ENCODE measurements around the gene MAP9. TPM values are rescaled to one million over a fixed set of nuclear protein-coding genes. Genes with fewer than 3 reads are reported as not detected.

MAP9 gene
- polyA plus RNA-seq, 1 experiment, result 3.3 TPM

- POLR2A ChIA-PET, result no interaction called here
- Histone ChIP-seq H3K27me3 (ENCODE audit: control insufficient read depth, insufficient read depth, low read length) (no peaks in the 10 kb centered on the region), H3K36me3 (ENCODE audit: control insufficient read depth, insufficient read depth, low read length) (no peaks in the 10 kb centered on the region), H3K4me3 (ENCODE audit: low read depth, low read length) (no peak overlapping the region)
- no peak for DNase-seq (ENCODE audit: low read depth)
- TF ChIP-seq CTCF (IDR thresholded peaks at IDR 0.05; ENCODE audit: insufficient read depth, low read depth, low read length), result no peak
- CTCF ChIA-PET, result no interaction called here
Observed at GRCh38 chr4:155391932-155392331, 15.2 kb upstream of the MAP9 start.

- Histone ChIP-seq H3K36me3 (ENCODE audit: control insufficient read depth, insufficient read depth, low read length) (no peaks in the 10 kb centered on the region), H3K4me3 (ENCODE audit: low read depth, low read length) (no peak overlapping the region), H3K27me3 (ENCODE audit: control insufficient read depth, insufficient read depth, low read length) (no peaks in the 10 kb centered on the region)
- ChIA-PET CTCF (no interaction called here), POLR2A (no interaction called here)
- TF ChIP-seq CTCF (IDR thresholded peaks at IDR 0.05; ENCODE audit: insufficient read depth, low read depth, low read length), result no peak
- DNase-seq (ENCODE audit: low read depth), result no peak
Observed at GRCh38 chr4:155388162-155388561, 11.4 kb upstream of the MAP9 start.

- ChIA-PET POLR2A (no interaction called here), CTCF (no interaction called here)
- no peaks in the 10 kb centered on the region for H3K36me3 ChIP-seq (ENCODE audit: control insufficient read depth, insufficient read depth, low read length)
- no peak overlapping the region for H3K4me3 ChIP-seq (ENCODE audit: low read depth, low read length)
- TF ChIP-seq CTCF (IDR thresholded peaks at IDR 0.05; ENCODE audit: insufficient read depth, low read depth, low read length), result no peak
- no peaks in the 10 kb centered on the region; the same call in 1 of the 2 replicates for H3K27me3 ChIP-seq (ENCODE audit: control insufficient read depth, insufficient read depth, low read length)
- DNase-seq (ENCODE audit: low read depth), result no peak
Observed at GRCh38 chr4:155383541-155383940, 6.8 kb upstream of the MAP9 start.

- Histone ChIP-seq H3K36me3 (ENCODE audit: control insufficient read depth, insufficient read depth, low read length) (no peaks in the 10 kb centered on the region), H3K4me3 (ENCODE audit: low read depth, low read length) (no peak overlapping the region), H3K27me3 (ENCODE audit: control insufficient read depth, insufficient read depth, low read length) (no peaks in the 10 kb centered on the region; the same call in 1 of the 2 replicates)
- no peak for DNase-seq (ENCODE audit: low read depth)
- no peak for TF ChIP-seq CTCF (IDR thresholded peaks at IDR 0.05; ENCODE audit: insufficient read depth, low read depth, low read length)
- ChIA-PET CTCF (no interaction called here), POLR2A (no interaction called here)
Observed at GRCh38 chr4:155377276-155377675, 511 bp upstream of the MAP9 start.

- Histone ChIP-seq H3K4me3 (ENCODE audit: low read depth, low read length) (no peak overlapping the region), H3K36me3 (ENCODE audit: control insufficient read depth, insufficient read depth, low read length) (peaks cover 1% of the 10 kb centered on the region; the same call in 1 of the 2 replicates), H3K27me3 (ENCODE audit: control insufficient read depth, insufficient read depth, low read length) (no peaks in the 10 kb centered on the region)
- POLR2A ChIA-PET, result no interaction called here
- TF ChIP-seq CTCF (IDR thresholded peaks at IDR 0.05; ENCODE audit: insufficient read depth, low read depth, low read length), result peak; percentile 43
- CTCF ChIA-PET, result interaction anchor here (1.6 kb wide), 1 partner anchor 389 kb away, joined by 6 read pairs; no protein-coding TSS in a partner anchor
- DNase-seq (ENCODE audit: low read depth), result no peak
Observed at GRCh38 chr4:155371432-155372043, 5.2 kb downstream of the MAP9 start.

Data from BJ (cell line).